GM21390 (cell line): ENCODE measurements around the gene PFDN6.
A peak's percentile ranks its signal among the peaks of the same experiment; 100 is the strongest.

Experiments
- ATAC-seq: cut with Tn5 transposase; IDR thresholded peaks from one replicate; pipeline ENCODE4 v1.9.1; 2021; ENCODE audit not compliant: unreplicated experiment

Gene PFDN6

GRCh38 chr6:33294086-33294823 is 4.9 kb downstream of the PFDN6 start:
- ATAC-seq: no peak

- ATAC-seq: no peak
Measured at GRCh38 chr6:33295621-33296369, 6.4 kb downstream of the PFDN6 start.

GRCh38 chr6:33296797-33297405 is 7.5 kb downstream of the PFDN6 start:
- ATAC-seq: no peak

GRCh38 chr6:33297406-33297955 is 8.1 kb downstream of the PFDN6 start:
- no peak for ATAC-seq

- no peak for ATAC-seq
Measured at GRCh38 chr6:33297956-33298772, 8.8 kb downstream of the PFDN6 start.

- no peak for ATAC-seq
Measured at GRCh38 chr6:33298773-33299236, 9.4 kb downstream of the PFDN6 start, which contains the start of gene RGL2. Gene RGL2 (minus strand): TSS chr6:33298942. CDS start chr6:33298610, 332 bp downstream.

- peak; percentile 63 for ATAC-seq
Measured at GRCh38 chr6:33299237-33299944, 10.0 kb downstream of the PFDN6 start.

- no peak for ATAC-seq
Measured at GRCh38 chr6:33301877-33302276, 12.5 kb downstream of the PFDN6 start.

- ATAC-seq: no peak
Measured at GRCh38 chr6:33304216-33304615, 14.8 kb downstream of the PFDN6 start.

- no peak for ATAC-seq
Measured at GRCh38 chr6:33305052-33305451, 15.7 kb downstream of the PFDN6 start.

- no peak for ATAC-seq
Measured at GRCh38 chr6:33306356-33306755, 17.0 kb downstream of the PFDN6 start.

- no peak for ATAC-seq
Measured at GRCh38 chr6:33312361-33313104, 23.1 kb downstream of the PFDN6 start.

GRCh38 chr6:33313105-33313708 is 23.8 kb downstream of the PFDN6 start:
- ATAC-seq: no peak

- peak; percentile 36 for ATAC-seq
Measured at GRCh38 chr6:33313709-33314514, 24.5 kb downstream of the PFDN6 start, which contains the start of gene TAPBP. Gene TAPBP (minus strand): TSS chr6:33314078. CDS start chr6:33314041, 37 bp downstream.

- ATAC-seq: no peak
Measured at GRCh38 chr6:33314515-33314942, 25.1 kb downstream of the PFDN6 start.

- no peak for ATAC-seq
Measured at GRCh38 chr6:33314943-33315792, 25.8 kb downstream of the PFDN6 start.
